SU-DHL-6 (cell line): Measurements from ENCODE around the gene DPP6.

Source experiments
- H2AFZ ChIP-seq: fragments of 200-600 bp; sonication (generic); 2 replicates; pipeline ENCODE4 v1.6.1; 2014; ENCODE audit warnings: low read depth, mild to moderate bottlenecking, moderate library complexity, mixed read lengths, antibody characterized with exemption, low read length; ENCODE audit not compliant: severe bottlenecking
- H3F3A ChIP-seq: fragments of 200-600 bp; shearing (Covaris generic); 2 replicates; pipeline ENCODE4 v1.6.0; 2016; ENCODE audit warnings: antibody characterized with exemption, mild to moderate bottlenecking; ENCODE audit not compliant: insufficient read depth
- H3K27ac ChIP-seq: fragments of 200-600 bp; sonication (generic); 2 replicates; pipeline ENCODE4 v1.5.1; 2016; ENCODE audit warnings: low read depth, mild to moderate bottlenecking, low read length, moderate library complexity, mixed read lengths
- H3K27me3 ChIP-seq: fragments of 200-600 bp; sonication (generic), shearing (Covaris generic); 2 replicates; pipeline ENCODE4 v1.6.0; 2014; ENCODE audit warnings: mild to moderate bottlenecking, low read length
- H3K36me3 ChIP-seq: fragments of 200-600 bp; sonication (generic); 2 replicates; pipeline ENCODE4 v1.6.1; 2014; ENCODE audit warnings: mild to moderate bottlenecking, low read length, mixed read lengths
- H3K4me2 ChIP-seq: fragments of 300-600, 200-600 bp; shearing (Covaris generic), sonication (generic); 2 replicates; pipeline ENCODE4 v1.6.0; 2014; ENCODE audit warnings: low read length, low read depth, mild to moderate bottlenecking; ENCODE audit not compliant: poor library complexity, severe bottlenecking
- H3K4me3 ChIP-seq: fragments of 200-600 bp; sonication (generic); 2 replicates; pipeline ENCODE4 v1.5.1; 2014; ENCODE audit warnings: antibody characterized with exemption, low read length, mild to moderate bottlenecking, mixed read lengths; ENCODE audit not compliant: insufficient read depth, poor library complexity, severe bottlenecking
- H3K79me2 ChIP-seq: fragments of 200-600 bp; sonication (generic); 2 replicates; pipeline ENCODE4 v1.6.1; 2014; ENCODE audit warnings: mild to moderate bottlenecking, low read length, moderate library complexity; ENCODE audit not compliant: insufficient read depth
- H3K9ac ChIP-seq: fragments of 200-600 bp; sonication (generic); 2 replicates; pipeline ENCODE4 v1.7.0; 2014; ENCODE audit warnings: mild to moderate bottlenecking, low read length
- H3K9me2 ChIP-seq: fragments of 200-600 bp; sonication (generic); replicated peaks from 2 replicates; pipeline ENCODE4 v1.6.1; 2014; ENCODE audit warnings: low read length; ENCODE audit not compliant: insufficient read depth
- H3K9me3 ChIP-seq: fragments of 200-600 bp; sonication (generic); 2 replicates; pipeline ENCODE4 v1.6.1; 2014; ENCODE audit warnings: low read length, mixed read lengths; ENCODE audit not compliant: insufficient read depth
- H4K20me1 ChIP-seq: fragments of 200-600 bp; sonication (generic); 2 replicates; pipeline ENCODE4 v1.6.1; 2014; ENCODE audit warnings: low read depth, mild to moderate bottlenecking, antibody characterized with exemption, low read length, moderate library complexity, mixed read lengths
- CTCF ChIP-seq: fragments of 200-600 bp; sonication (generic); IDR thresholded peaks from one replicate; pipeline ENCODE4 v1.5.1; 2017; ENCODE audit warnings: antibody characterized with exemption, mild to moderate bottlenecking, low read length, moderate library complexity; ENCODE audit not compliant: insufficient read depth, poor library complexity, severe bottlenecking
- EZH2phosphoT487 ChIP-seq: fragments of 200-600 bp; sonication (generic), shearing (Covaris generic); conservative IDR thresholded peaks from 2 replicates; pipeline ENCODE4 v1.6.1; 2018; ENCODE audit warnings: mild to moderate bottlenecking, antibody characterized with exemption, low read length, moderate library complexity, mixed read lengths

DPP6 gene

GRCh38 chr7:154342971-154343633 is 290.9 kb downstream of the DPP6 start:
- no peaks in the 10 kb centered on the region for H3K36me3 ChIP-seq
- H3K79me2 ChIP-seq, result no peaks in the 10 kb centered on the region
- no peak overlapping the region for H2AFZ ChIP-seq
- TF ChIP-seq EZH2phosphoT487 (no peak), CTCF (no peak)
- H3K27ac ChIP-seq, result no peak overlapping the region
- no peak overlapping the region for H3K9ac ChIP-seq
- no peaks in the 10 kb centered on the region for H4K20me1 ChIP-seq
- H3K27me3 ChIP-seq, result no peaks in the 10 kb centered on the region
- H3K9me2 ChIP-seq, result no peaks in the 10 kb centered on the region
- no peaks in the 10 kb centered on the region for H3F3A ChIP-seq
- no peak overlapping the region for H3K4me3 ChIP-seq
- H3K9me3 ChIP-seq, result no peaks in the 10 kb centered on the region
- H3K4me2 ChIP-seq, result no peak overlapping the region

- Histone ChIP-seq H3K27me3 (no peaks in the 10 kb centered on the region), H3F3A (no peaks in the 10 kb centered on the region), H4K20me1 (no peaks in the 10 kb centered on the region), H3K9me3 (no peaks in the 10 kb centered on the region), H3K79me2 (no peaks in the 10 kb centered on the region), H3K9ac (no peak overlapping the region), H3K4me3 (no peak overlapping the region), H3K27ac (no peak overlapping the region), H3K36me3 (no peaks in the 10 kb centered on the region), H2AFZ (no peak overlapping the region), H3K4me2 (no peak overlapping the region), H3K9me2 (no peaks in the 10 kb centered on the region)
- TF ChIP-seq CTCF, result no peak
- no peak for TF ChIP-seq EZH2phosphoT487
Measured at GRCh38 chr7:154343778-154344412, 291.7 kb downstream of the DPP6 start.

GRCh38 chr7:154345093-154345492 is 292.9 kb downstream of the DPP6 start:
- Histone ChIP-seq H3K4me2 (no peak overlapping the region), H3K9me3 (no peaks in the 10 kb centered on the region), H3F3A (no peaks in the 10 kb centered on the region), H3K36me3 (no peaks in the 10 kb centered on the region), H3K79me2 (no peaks in the 10 kb centered on the region), H2AFZ (no peak overlapping the region), H3K9ac (no peak overlapping the region), H3K9me2 (no peaks in the 10 kb centered on the region), H4K20me1 (no peaks in the 10 kb centered on the region), H3K27me3 (no peaks in the 10 kb centered on the region), H3K4me3 (no peak overlapping the region), H3K27ac (no peak overlapping the region)
- TF ChIP-seq CTCF (no peak), EZH2phosphoT487 (no peak)
